H1 (cell line): ENCODE measurements around the gene INIP. TPM values are rescaled to one million over a fixed set of nuclear protein-coding genes. Genes with fewer than 3 reads are reported as not detected.

Source experiments
- ASH2L ChIP-seq: fragments of 200-600, 300-600 bp; sonication (generic); IDR thresholded peaks from one replicate; pipeline ENCODE4 v1.7.1; 2017; ENCODE audit warnings: low read length
- BACH1 ChIP-seq: IDR thresholded peaks from 2 replicates; pipeline ENCODE4 v1.6.1; 2012; ENCODE audit warnings: low read length, improper control_type of control experiment
- CREB1 ChIP-seq: IDR thresholded peaks from 2 replicates; pipeline ENCODE4 v1.6.1; 2012; ENCODE audit warnings: inconsistent platforms
- CTBP2 ChIP-seq: IDR thresholded peaks from 2 replicates; pipeline ENCODE4 v1.7.0; 2011; ENCODE audit warnings: borderline replicate concordance, mild to moderate bottlenecking, moderate library complexity, mixed read lengths, low read length; ENCODE audit not compliant: insufficient read depth, insufficient read length
- HDAC2 ChIP-seq, 2 experiments: fragments of 300-600 bp in 1 of 2; sonication (generic) in 1 of 2; IDR thresholded peaks; 2 replicates each; pipeline ENCODE4 v1.6.1; 2011 to 2012; ENCODE audit warnings: low read depth in 2 of 2, low read length in 2 of 2, mild to moderate bottlenecking in 2 of 2, moderate library complexity in 2 of 2, borderline replicate concordance in 1 of 2, inconsistent platforms in 1 of 2
- JUN ChIP-seq: IDR thresholded peaks from 2 replicates; pipeline ENCODE4 v1.6.1; 2011; ENCODE audit warnings: low read depth, mild to moderate bottlenecking, improper control_type of control experiment, low read length
- KDM4A ChIP-seq: IDR thresholded peaks from one replicate; pipeline ENCODE4 v1.7.1; 2012; ENCODE audit warnings: low read depth, mild to moderate bottlenecking, moderate library complexity, low read length, inconsistent platforms; ENCODE audit not compliant: severe bottlenecking
- TAF7 ChIP-seq: optimal IDR thresholded peaks from 2 replicates; pipeline ENCODE3; 2011; ENCODE audit warnings: low read depth, mild to moderate bottlenecking, inconsistent platforms, low read length, moderate library complexity, borderline replicate concordance
- YY1 ChIP-seq: IDR thresholded peaks from 2 replicates; pipeline ENCODE4 v1.6.1; 2011; ENCODE audit warnings: low read depth, mild to moderate bottlenecking, low read length
- ZNF274 ChIP-seq: IDR thresholded peaks from 2 replicates; pipeline ENCODE4 v1.7.0; 2012; ENCODE audit warnings: low read length, borderline replicate concordance; ENCODE audit errors: extremely low read depth
- polyA plus RNA-seq, 7 experiments: library from polyadenylated mRNA; depleted of rRNA in 3 of 7; stranded (reverse) in 5 of 7; unstranded in 2 of 7; fragments of >200 nt in 5 of 7; fragments of 200-250 nt in 2 of 7; gene quantifications; 1 replicate in 5 of 7; 2 replicates in 1 of 7; 4 replicates in 1 of 7; pipeline versions ENCODE4 v1.2.1 to v1.2.3, GENCODE V29; 2011 to 2013; ENCODE audit warnings: missing spikeins in 2 of 7, mixed read lengths in 2 of 7
- total RNA-seq: library from RNA; stranded (reverse); fragmentation: NEBNext Ultra II Directional; extraction: Animal tissue kit (Norgen Biotek cat#: 25700); gene quantifications from 2 replicates; pipeline ENCODE4 v1.2.1, GENCODE V29; 2021
- TF ChIP-seq, protein P1 (sequence below): fragments of 300-600 bp; sonication (generic); IDR thresholded peaks from 2 replicates; pipeline ENCODE4 v1.7.1; 2012; ENCODE audit warnings: low read length, moderate library complexity, mild to moderate bottlenecking, inconsistent platforms; ENCODE audit not compliant: insufficient replicate concordance

INIP gene
- total and polyA plus RNA-seq, 2 of the 8 experiments (the other 6 are each of a cell fraction or from before 2014, with no cell fraction given) = 10.7 to 18.3 TPM

DNA sequence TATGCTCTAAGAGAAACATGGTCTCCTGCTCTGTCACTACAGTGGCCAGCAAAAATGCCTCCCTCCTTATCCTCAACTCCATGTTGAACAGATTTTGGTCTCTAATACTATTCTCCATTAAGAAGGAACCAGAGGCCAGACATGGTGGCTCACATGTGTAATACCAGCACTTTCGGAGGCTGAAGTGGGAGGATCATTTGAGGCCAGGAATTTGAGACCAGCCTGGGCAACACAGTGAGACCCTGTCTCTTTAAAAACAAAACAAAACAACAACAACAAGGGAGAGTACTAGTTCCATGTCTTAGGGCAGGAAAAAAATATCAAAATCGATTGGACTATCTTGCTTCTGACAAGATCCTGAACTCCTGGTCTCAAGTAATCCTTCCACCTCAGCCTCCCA lies 14.6 kb downstream of the INIP start (continued):
- TF ChIP-seq, protein P1, sequence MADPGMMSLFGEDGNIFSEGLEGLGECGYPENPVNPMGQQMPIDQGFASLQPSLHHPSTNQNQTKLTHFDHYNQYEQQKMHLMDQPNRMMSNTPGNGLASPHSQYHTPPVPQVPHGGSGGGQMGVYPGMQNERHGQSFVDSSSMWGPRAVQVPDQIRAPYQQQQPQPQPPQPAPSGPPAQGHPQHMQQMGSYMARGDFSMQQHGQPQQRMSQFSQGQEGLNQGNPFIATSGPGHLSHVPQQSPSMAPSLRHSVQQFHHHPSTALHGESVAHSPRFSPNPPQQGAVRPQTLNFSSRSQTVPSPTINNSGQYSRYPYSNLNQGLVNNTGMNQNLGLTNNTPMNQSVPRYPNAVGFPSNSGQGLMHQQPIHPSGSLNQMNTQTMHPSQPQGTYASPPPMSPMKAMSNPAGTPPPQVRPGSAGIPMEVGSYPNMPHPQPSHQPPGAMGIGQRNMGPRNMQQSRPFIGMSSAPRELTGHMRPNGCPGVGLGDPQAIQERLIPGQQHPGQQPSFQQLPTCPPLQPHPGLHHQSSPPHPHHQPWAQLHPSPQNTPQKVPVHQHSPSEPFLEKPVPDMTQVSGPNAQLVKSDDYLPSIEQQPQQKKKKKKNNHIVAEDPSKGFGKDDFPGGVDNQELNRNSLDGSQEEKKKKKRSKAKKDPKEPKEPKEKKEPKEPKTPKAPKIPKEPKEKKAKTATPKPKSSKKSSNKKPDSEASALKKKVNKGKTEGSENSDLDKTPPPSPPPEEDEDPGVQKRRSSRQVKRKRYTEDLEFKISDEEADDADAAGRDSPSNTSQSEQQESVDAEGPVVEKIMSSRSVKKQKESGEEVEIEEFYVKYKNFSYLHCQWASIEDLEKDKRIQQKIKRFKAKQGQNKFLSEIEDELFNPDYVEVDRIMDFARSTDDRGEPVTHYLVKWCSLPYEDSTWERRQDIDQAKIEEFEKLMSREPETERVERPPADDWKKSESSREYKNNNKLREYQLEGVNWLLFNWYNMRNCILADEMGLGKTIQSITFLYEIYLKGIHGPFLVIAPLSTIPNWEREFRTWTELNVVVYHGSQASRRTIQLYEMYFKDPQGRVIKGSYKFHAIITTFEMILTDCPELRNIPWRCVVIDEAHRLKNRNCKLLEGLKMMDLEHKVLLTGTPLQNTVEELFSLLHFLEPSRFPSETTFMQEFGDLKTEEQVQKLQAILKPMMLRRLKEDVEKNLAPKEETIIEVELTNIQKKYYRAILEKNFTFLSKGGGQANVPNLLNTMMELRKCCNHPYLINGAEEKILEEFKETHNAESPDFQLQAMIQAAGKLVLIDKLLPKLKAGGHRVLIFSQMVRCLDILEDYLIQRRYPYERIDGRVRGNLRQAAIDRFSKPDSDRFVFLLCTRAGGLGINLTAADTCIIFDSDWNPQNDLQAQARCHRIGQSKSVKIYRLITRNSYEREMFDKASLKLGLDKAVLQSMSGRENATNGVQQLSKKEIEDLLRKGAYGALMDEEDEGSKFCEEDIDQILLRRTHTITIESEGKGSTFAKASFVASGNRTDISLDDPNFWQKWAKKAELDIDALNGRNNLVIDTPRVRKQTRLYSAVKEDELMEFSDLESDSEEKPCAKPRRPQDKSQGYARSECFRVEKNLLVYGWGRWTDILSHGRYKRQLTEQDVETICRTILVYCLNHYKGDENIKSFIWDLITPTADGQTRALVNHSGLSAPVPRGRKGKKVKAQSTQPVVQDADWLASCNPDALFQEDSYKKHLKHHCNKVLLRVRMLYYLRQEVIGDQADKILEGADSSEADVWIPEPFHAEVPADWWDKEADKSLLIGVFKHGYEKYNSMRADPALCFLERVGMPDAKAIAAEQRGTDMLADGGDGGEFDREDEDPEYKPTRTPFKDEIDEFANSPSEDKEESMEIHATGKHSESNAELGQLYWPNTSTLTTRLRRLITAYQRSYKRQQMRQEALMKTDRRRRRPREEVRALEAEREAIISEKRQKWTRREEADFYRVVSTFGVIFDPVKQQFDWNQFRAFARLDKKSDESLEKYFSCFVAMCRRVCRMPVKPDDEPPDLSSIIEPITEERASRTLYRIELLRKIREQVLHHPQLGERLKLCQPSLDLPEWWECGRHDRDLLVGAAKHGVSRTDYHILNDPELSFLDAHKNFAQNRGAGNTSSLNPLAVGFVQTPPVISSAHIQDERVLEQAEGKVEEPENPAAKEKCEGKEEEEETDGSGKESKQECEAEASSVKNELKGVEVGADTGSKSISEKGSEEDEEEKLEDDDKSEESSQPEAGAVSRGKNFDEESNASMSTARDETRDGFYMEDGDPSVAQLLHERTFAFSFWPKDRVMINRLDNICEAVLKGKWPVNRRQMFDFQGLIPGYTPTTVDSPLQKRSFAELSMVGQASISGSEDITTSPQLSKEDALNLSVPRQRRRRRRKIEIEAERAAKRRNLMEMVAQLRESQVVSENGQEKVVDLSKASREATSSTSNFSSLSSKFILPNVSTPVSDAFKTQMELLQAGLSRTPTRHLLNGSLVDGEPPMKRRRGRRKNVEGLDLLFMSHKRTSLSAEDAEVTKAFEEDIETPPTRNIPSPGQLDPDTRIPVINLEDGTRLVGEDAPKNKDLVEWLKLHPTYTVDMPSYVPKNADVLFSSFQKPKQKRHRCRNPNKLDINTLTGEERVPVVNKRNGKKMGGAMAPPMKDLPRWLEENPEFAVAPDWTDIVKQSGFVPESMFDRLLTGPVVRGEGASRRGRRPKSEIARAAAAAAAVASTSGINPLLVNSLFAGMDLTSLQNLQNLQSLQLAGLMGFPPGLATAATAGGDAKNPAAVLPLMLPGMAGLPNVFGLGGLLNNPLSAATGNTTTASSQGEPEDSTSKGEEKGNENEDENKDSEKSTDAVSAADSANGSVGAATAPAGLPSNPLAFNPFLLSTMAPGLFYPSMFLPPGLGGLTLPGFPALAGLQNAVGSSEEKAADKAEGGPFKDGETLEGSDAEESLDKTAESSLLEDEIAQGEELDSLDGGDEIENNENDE = no peak
- TF ChIP-seq HDAC2 (IDR thresholded peaks at IDR 0.05; ENCODE audit: borderline replicate concordance in 1 of 2, low read depth in 2 of 2, low read length in 2 of 2) (no peak), YY1 (no peak), JUN (no peak), KDM4A (no peak), ASH2L (no peak), BACH1 (no peak), ZNF274 (no peak), TAF7 (no peak), CREB1 (no peak), CTBP2 (no peak)
